Measurements from ENCODE around the gene TSN.

The TSN gene

DNA sequence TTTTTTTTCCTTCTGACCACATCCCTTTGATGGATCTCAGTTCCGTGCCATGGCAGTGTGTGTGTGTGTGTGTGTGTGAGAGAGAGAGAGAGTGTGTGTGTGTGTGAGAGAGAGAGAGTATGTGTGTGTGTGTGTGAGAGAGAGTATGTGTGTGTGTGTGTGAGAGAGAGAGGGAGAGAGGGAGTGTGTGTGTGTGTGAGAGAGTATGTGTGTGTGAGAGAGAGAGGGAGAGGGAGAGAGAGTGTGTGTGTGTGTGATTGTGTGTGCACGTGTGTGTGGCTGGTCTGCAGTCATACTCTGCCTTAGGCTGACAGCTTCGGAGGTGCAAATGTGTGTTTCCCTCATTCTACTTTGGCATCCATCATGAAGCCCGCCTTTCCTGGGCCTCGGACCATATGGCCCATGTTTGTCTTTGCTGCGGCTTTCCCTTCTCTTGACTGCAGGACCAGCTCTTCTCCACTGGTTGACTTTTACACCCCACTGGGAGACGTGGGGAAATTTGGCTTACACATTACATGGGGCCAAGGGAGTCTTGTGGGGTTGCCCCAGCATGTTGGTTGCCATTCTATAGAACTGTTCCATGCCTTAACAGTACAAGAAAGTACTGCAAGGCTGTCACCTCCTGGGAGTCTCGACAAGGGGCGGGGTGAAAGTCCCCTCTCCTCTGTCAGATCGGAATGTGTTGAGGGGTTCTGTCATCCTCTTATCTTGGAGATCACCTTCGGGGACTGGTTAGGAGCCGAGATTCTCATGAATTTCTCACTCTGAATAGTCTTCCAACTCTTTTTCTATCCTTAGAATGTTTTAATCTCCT is 21.6 kb downstream of the TSN start:
- TF ChIP-seq, protein P1, sequence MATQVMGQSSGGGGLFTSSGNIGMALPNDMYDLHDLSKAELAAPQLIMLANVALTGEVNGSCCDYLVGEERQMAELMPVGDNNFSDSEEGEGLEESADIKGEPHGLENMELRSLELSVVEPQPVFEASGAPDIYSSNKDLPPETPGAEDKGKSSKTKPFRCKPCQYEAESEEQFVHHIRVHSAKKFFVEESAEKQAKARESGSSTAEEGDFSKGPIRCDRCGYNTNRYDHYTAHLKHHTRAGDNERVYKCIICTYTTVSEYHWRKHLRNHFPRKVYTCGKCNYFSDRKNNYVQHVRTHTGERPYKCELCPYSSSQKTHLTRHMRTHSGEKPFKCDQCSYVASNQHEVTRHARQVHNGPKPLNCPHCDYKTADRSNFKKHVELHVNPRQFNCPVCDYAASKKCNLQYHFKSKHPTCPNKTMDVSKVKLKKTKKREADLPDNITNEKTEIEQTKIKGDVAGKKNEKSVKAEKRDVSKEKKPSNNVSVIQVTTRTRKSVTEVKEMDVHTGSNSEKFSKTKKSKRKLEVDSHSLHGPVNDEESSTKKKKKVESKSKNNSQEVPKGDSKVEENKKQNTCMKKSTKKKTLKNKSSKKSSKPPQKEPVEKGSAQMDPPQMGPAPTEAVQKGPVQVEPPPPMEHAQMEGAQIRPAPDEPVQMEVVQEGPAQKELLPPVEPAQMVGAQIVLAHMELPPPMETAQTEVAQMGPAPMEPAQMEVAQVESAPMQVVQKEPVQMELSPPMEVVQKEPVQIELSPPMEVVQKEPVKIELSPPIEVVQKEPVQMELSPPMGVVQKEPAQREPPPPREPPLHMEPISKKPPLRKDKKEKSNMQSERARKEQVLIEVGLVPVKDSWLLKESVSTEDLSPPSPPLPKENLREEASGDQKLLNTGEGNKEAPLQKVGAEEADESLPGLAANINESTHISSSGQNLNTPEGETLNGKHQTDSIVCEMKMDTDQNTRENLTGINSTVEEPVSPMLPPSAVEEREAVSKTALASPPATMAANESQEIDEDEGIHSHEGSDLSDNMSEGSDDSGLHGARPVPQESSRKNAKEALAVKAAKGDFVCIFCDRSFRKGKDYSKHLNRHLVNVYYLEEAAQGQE (IDR thresholded peaks at IDR 0.05; ENCODE audit: insufficient read depth in 1 of 2, low read depth in 2 of 2, low read length in 2 of 2) = no peak
- TF ChIP-seq TAF1 (IDR thresholded peaks at IDR 0.05; ENCODE audit: borderline replicate concordance, insufficient read depth, low read length) (no peak), SIN3A (IDR thresholded peaks at IDR 0.05; ENCODE audit: borderline replicate concordance, insufficient read depth, low read length) (no peak), POLR2AphosphoS5 (IDR thresholded peaks at IDR 0.05; ENCODE audit: low read depth, low read length) (no peak), FOXP2 (optimal IDR thresholded peaks at IDR 0.05; ENCODE audit: borderline replicate concordance, extremely low read depth, extremely low read length, insufficient read depth) (no peak)

DNA sequence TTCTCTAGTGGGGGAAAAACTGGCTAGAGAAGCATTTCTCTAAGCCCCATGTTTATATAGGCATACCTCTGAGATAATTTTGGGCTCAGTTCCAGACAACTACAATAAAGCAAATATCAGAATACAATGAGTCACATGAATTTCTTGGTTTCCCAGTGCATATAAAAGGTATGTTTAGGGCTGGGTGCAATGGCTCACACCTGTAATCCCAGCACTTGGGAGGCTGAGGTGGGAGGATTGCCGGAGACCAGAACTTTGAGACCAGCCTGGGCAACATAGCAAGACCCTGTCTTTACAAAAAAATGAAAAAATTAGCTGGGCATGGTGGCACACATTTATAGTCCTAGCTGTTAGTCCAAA is 22.2 kb downstream of the TSN start:
- TF ChIP-seq SIN3A (IDR thresholded peaks at IDR 0.05; ENCODE audit: borderline replicate concordance, insufficient read depth, low read length) = no peak

DNA sequence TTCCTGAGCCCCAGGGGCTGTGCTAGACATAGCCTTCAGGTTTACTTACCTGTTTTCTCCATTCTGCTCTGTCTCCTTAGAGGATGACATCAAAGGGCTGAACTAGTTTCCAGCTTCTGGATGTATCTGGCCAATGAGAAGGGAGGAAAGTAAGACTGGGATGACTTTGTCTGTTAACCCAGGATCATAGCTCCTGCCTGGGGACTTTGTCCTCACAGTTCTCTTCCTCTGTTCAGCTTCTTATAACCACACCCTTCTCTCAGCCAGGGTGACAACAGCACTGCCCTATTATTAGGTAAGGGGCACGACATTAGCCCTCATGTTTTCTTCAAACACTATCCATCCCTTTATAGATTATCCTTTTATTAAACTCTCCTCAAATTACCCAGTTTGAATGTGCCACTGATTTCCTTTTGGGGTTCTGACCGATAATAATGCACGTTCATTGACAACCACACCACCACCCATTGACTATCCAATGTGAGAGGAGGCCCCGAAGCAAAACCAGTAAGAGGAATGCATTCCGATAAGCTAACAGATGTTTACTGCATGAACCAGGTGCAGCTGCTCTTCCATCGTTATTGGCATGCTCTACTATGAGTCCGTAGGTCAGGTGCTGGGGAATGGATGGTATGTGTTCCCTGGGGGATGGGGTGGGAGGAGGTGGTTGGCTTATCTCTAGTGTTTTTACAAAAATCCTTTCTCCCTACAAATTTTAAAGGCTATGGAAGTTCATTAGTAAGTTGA is 23.5 kb downstream of the TSN start:
- TF ChIP-seq TAF1 (IDR thresholded peaks at IDR 0.05; ENCODE audit: borderline replicate concordance, insufficient read depth, low read length) = no peak
- TF ChIP-seq, protein P1 (IDR thresholded peaks at IDR 0.05; ENCODE audit: insufficient read depth in 1 of 2, low read depth in 2 of 2, low read length in 2 of 2) = no peak

DNA sequence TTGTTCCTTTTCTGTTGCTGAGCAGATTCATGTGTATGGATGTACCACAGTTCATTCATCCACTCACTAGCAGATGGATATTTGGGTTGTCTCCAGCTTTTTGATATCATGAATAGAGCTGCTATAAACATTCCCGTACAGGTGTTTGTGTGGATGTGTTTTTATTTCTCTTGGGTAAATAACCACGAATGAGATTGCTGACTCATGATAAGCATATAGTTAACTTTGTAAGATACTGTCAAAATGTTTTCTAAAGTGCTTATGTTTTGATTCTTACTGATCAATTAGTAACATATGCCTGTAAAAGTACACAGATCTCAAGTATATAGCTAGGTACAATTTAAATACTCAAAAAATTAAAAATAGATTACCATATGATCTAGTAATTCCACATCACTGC is 27.7 kb downstream of the TSN start:
- no peak for TF ChIP-seq POLR2AphosphoS5 (IDR thresholded peaks at IDR 0.05; ENCODE audit: low read depth, low read length)
- no peak for TF ChIP-seq FOXP2 (optimal IDR thresholded peaks at IDR 0.05; ENCODE audit: borderline replicate concordance, extremely low read depth, extremely low read length, insufficient read depth)
- TF ChIP-seq TAF1 (IDR thresholded peaks at IDR 0.05; ENCODE audit: borderline replicate concordance, insufficient read depth, low read length) = no peak
- TF ChIP-seq, protein P1 (IDR thresholded peaks at IDR 0.05; ENCODE audit: insufficient read depth in 1 of 2, low read depth in 2 of 2, low read length in 2 of 2) = no peak

DNA sequence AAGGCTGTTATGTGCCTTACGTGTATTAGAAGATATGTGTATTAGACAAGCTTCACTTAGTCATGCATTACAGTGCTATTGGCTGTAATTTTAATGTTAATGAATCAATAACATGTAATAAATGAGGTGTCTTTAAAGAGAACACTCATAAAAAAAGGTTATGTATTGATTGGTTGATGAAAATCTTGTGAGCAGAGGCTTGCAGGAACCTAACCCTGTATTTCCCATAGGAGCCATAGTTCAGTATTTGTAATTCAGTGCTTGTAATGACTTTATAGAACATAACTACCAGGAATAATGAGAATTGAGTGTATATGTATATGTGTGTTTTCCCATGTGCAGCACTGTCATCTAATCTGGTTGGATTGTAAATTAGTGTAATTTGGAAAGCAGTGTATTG is 33.2 kb downstream of the TSN start:
- no peak for TF ChIP-seq POLR2AphosphoS5 (IDR thresholded peaks at IDR 0.05; ENCODE audit: low read depth, low read length)
- TF ChIP-seq FOXP2 (optimal IDR thresholded peaks at IDR 0.05; ENCODE audit: borderline replicate concordance, extremely low read depth, extremely low read length, insufficient read depth) = no peak
- no peak for TF ChIP-seq SIN3A (IDR thresholded peaks at IDR 0.05; ENCODE audit: borderline replicate concordance, insufficient read depth, low read length)
- no peak for TF ChIP-seq TAF1 (IDR thresholded peaks at IDR 0.05; ENCODE audit: borderline replicate concordance, insufficient read depth, low read length)

DNA sequence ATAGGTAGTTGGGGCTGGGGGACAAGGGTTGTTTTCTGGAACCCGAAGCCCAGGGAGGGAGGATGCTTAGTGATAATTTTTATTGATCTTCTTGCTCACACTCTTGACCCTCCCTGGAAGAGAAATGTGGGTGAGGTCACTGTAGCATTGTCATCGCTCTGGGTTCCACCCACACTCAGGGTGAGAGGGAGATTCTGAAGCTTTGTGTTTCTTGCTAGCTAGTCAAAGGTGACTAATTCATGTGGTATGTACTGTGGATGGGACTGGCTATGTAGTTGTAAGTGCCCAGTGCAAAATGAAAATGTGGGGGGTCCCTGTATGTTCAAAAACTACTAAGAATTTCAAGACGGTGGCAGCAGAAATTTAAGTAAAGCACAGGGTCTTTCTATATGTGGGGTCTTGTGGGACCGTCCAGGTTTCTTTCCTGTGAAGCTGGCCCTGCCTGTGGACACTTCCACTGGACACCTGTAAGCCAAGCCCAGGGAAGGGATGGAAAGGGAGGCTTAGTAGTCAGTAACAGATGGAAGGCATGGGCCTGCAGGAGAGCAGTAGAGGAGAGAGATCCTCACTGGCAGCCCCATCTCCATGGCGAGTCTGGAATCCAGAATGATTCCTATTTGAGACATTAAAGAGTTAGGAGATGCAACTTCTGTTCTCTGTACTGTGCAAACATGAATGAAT is 35.0 kb downstream of the TSN start:
- no peak for TF ChIP-seq SIN3A (IDR thresholded peaks at IDR 0.05; ENCODE audit: borderline replicate concordance, insufficient read depth, low read length)
- no peak for TF ChIP-seq TAF1 (IDR thresholded peaks at IDR 0.05; ENCODE audit: borderline replicate concordance, insufficient read depth, low read length)
- no peak for TF ChIP-seq POLR2AphosphoS5 (IDR thresholded peaks at IDR 0.05; ENCODE audit: low read depth, low read length)
- TF ChIP-seq, protein P1 (IDR thresholded peaks at IDR 0.05; ENCODE audit: insufficient read depth in 1 of 2, low read depth in 2 of 2, low read length in 2 of 2) = no peak
- TF ChIP-seq FOXP2 (optimal IDR thresholded peaks at IDR 0.05; ENCODE audit: borderline replicate concordance, extremely low read depth, extremely low read length, insufficient read depth) = no peak

Measured in PFSK-1 (cell line).